SK-N-MC (cell line): ENCODE results near the gene FAM9B.

ENCODE experiments used
- EZH2 ChIP-seq: fragments of 200-600 bp; sonication (generic); IDR thresholded peaks from one replicate; pipeline ENCODE4 v1.6.1; 2017; ENCODE audit warnings: antibody characterized with exemption
- FOXP2 ChIP-seq: optimal IDR thresholded peaks from 2 replicates; pipeline ENCODE3; 2011; ENCODE audit warnings: mild to moderate bottlenecking, moderate library complexity; ENCODE audit not compliant: insufficient read depth; ENCODE audit errors: extremely low read length, control extremely low read depth
- POLR2AphosphoS5 ChIP-seq: IDR thresholded peaks from 2 replicates; pipeline ENCODE4 v1.6.1; 2012; ENCODE audit warnings: mild to moderate bottlenecking, low read depth, low read length, borderline replicate concordance

- TF ChIP-seq EZH2 (no peak), POLR2AphosphoS5 (no peak), FOXP2 (no peak)
These were observed 16.4 kb upstream of the FAM9B start for GRCh38 chrX:9050331-9050730.
